Stimulated activated effector memory CD8-positive, alpha-beta T cell treated with anti-CD3 and anti-CD28 coated beads, Interleukin-12 subunit alpha, Interleukin-12 subunit beta, amount 100 ng/mL, for 72 hours (primary cell): ENCODE data around the gene HLA-G.
"Not testable (repeated sequence)": the region's sequence is repeated elsewhere in the genome, so short reads cannot be mapped to it uniquely, and the experiment has no call there.

ENCODE experiments used
- ATAC-seq: fragments of 150-1000 bp; cut with Tn5 transposase; 2 replicates; pipeline ENCODE4 v1.10.0; 2021
- DNase-seq, 2 donors: peaks; one replicate each; pipeline ENCODE4 v3.0.0; 2021 to 2022; ENCODE audit warnings: low spot score in 2 of 2
- H3K27ac Mint-ChIP-seq: one replicate; pipeline ENCODE4 v1.8.0; 2022; ENCODE audit warnings: mild to moderate bottlenecking, mixed read lengths
- H3K36me3 Mint-ChIP-seq: one replicate; pipeline ENCODE4 v1.8.0; 2022; ENCODE audit warnings: mild to moderate bottlenecking, mixed read lengths
- H3K4me1 Mint-ChIP-seq: one replicate; pipeline ENCODE4 v1.8.0; 2022; ENCODE audit warnings: mixed read lengths
- H3K4me3 Mint-ChIP-seq: one replicate; pipeline ENCODE4 v1.8.0; 2022; ENCODE audit warnings: mild to moderate bottlenecking, mixed read lengths
- H3K9me3 Mint-ChIP-seq: one replicate; pipeline ENCODE4 v1.8.0; 2022; ENCODE audit warnings: mixed read lengths

Gene HLA-G

GRCh38 chr6:29839917-29840316 is 12.3 kb downstream of the HLA-G start:
- no peak for ATAC-seq
- DNase-seq, result no peak
- no peaks in the 10 kb centered on the region for H3K4me1 Mint-ChIP-seq
- H3K4me3 Mint-ChIP-seq, result no peak overlapping the region
- H3K9me3 Mint-ChIP-seq, result no peaks in the 10 kb centered on the region
- H3K27ac Mint-ChIP-seq, result no peak overlapping the region
- no peaks in the 10 kb centered on the region for H3K36me3 Mint-ChIP-seq

- ATAC-seq (no peak), DNase-seq (no peak)
- Mint-ChIP-seq H3K27ac (no peak overlapping the region), H3K36me3 (no peaks in the 10 kb centered on the region), H3K9me3 (no peaks in the 10 kb centered on the region), H3K4me1 (peaks cover 7% of the 10 kb centered on the region), H3K4me3 (no peak overlapping the region)
Observed at GRCh38 chr6:29841030-29841429, 13.4 kb downstream of the HLA-G start.

- no peak overlapping the region for H3K4me3 Mint-ChIP-seq
- H3K9me3 Mint-ChIP-seq, result no peaks in the 10 kb centered on the region
- peaks cover 25% of the 10 kb centered on the region for H3K4me1 Mint-ChIP-seq
- DNase-seq (peak in 1 of 2 donors; percentile 62), ATAC-seq (peak; percentile 88)
- no peaks in the 10 kb centered on the region for H3K36me3 Mint-ChIP-seq
- no peak overlapping the region for H3K27ac Mint-ChIP-seq
Observed at GRCh38 chr6:29845405-29846006, 17.9 kb downstream of the HLA-G start.

- peak overlapping the region; percentile 32 for H3K4me3 Mint-ChIP-seq
- ATAC-seq (peak; percentile 84), DNase-seq (peak; percentile 85 to 90)
- H3K9me3 Mint-ChIP-seq, result no peaks in the 10 kb centered on the region
- H3K36me3 Mint-ChIP-seq, result no peaks in the 10 kb centered on the region
- no peak overlapping the region for H3K27ac Mint-ChIP-seq
- peaks cover 25% of the 10 kb centered on the region for H3K4me1 Mint-ChIP-seq
Observed at GRCh38 chr6:29847871-29848630, 20.4 kb downstream of the HLA-G start.

- H3K9me3 Mint-ChIP-seq, result no peaks in the 10 kb centered on the region
- peaks cover 25% of the 10 kb centered on the region for H3K4me1 Mint-ChIP-seq
- DNase-seq (no peak), ATAC-seq (no peak)
- H3K4me3 Mint-ChIP-seq, result peak overlapping the region; percentile 63
- H3K36me3 Mint-ChIP-seq, result no peaks in the 10 kb centered on the region
- no peak overlapping the region for H3K27ac Mint-ChIP-seq
Observed at GRCh38 chr6:29850011-29850553, 22.5 kb downstream of the HLA-G start.

GRCh38 chr6:29851190-29851589 is 23.6 kb downstream of the HLA-G start:
- Mint-ChIP-seq H3K9me3 (no peaks in the 10 kb centered on the region), H3K4me3 (no peak overlapping the region), H3K27ac (no peak overlapping the region), H3K36me3 (no peaks in the 10 kb centered on the region), H3K4me1 (peaks cover 19% of the 10 kb centered on the region)
- ATAC-seq (no peak), DNase-seq (no peak)

GRCh38 chr6:29853245-29853644 is 25.6 kb downstream of the HLA-G start:
- DNase-seq (no peak), ATAC-seq (no peak)
- Mint-ChIP-seq H3K4me1 (peaks cover 12% of the 10 kb centered on the region), H3K27ac (no peak overlapping the region), H3K9me3 (no peaks in the 10 kb centered on the region), H3K36me3 (no peaks in the 10 kb centered on the region), H3K4me3 (no peak overlapping the region)

- Mint-ChIP-seq H3K36me3 (no peaks in the 10 kb centered on the region), H3K4me1 (no peaks in the 10 kb centered on the region), H3K27ac (no peak overlapping the region), H3K4me3 (no peak overlapping the region), H3K9me3 (no peaks in the 10 kb centered on the region)
- ATAC-seq, result no peak
- no peak for DNase-seq
Observed at GRCh38 chr6:29858006-29858405, 30.4 kb downstream of the HLA-G start.

- Mint-ChIP-seq H3K4me3 (no peak overlapping the region), H3K9me3 (no peaks in the 10 kb centered on the region), H3K36me3 (no peaks in the 10 kb centered on the region), H3K4me1 (no peaks in the 10 kb centered on the region), H3K27ac (no peak overlapping the region)
- no peak for ATAC-seq
- no peak for DNase-seq
Observed at GRCh38 chr6:29861521-29862255, 34.1 kb downstream of the HLA-G start.

GRCh38 chr6:29864037-29864810 is 36.6 kb downstream of the HLA-G start:
- DNase-seq (no peak), ATAC-seq (no peak)
- Mint-ChIP-seq H3K9me3 (no peaks in the 10 kb centered on the region), H3K36me3 (no peaks in the 10 kb centered on the region), H3K27ac (no peak overlapping the region), H3K4me1 (no peaks in the 10 kb centered on the region), H3K4me3 (no peak overlapping the region)

- Mint-ChIP-seq H3K4me3 (no peak overlapping the region), H3K4me1 (no peaks in the 10 kb centered on the region), H3K9me3 (no peaks in the 10 kb centered on the region), H3K36me3 (no peaks in the 10 kb centered on the region), H3K27ac (no peak overlapping the region)
- DNase-seq, result no peak
- no peak for ATAC-seq
Observed at GRCh38 chr6:29865631-29866030, 38.0 kb downstream of the HLA-G start.

- Mint-ChIP-seq H3K9me3 (no peaks in the 10 kb centered on the region), H3K4me3 (no peak overlapping the region), H3K36me3 (no peaks in the 10 kb centered on the region), H3K4me1 (no peaks in the 10 kb centered on the region), H3K27ac (no peak overlapping the region)
- no peak for ATAC-seq
- no peak for DNase-seq
Observed at GRCh38 chr6:29870104-29870503, 42.5 kb downstream of the HLA-G start.

GRCh38 chr6:29872791-29873190 is 45.2 kb downstream of the HLA-G start:
- Mint-ChIP-seq H3K4me1 (no peaks in the 10 kb centered on the region), H3K4me3 (no peak overlapping the region), H3K27ac (no peak overlapping the region), H3K9me3 (no peaks in the 10 kb centered on the region), H3K36me3 (no peaks in the 10 kb centered on the region)
- DNase-seq, result no peak
- no peak for ATAC-seq

GRCh38 chr6:29875257-29875656 is 47.6 kb downstream of the HLA-G start:
- no peak for ATAC-seq
- no peak for DNase-seq
- Mint-ChIP-seq H3K27ac (no peak overlapping the region), H3K4me1 (no peaks in the 10 kb centered on the region), H3K9me3 (no peaks in the 10 kb centered on the region), H3K4me3 (no peak overlapping the region), H3K36me3 (no peaks in the 10 kb centered on the region)

- H3K36me3 Mint-ChIP-seq, H3K27ac Mint-ChIP-seq, H3K4me1 Mint-ChIP-seq, H3K9me3 Mint-ChIP-seq, H3K4me3 Mint-ChIP-seq, ATAC-seq, DNase-seq: not testable (repeated sequence)
Observed at GRCh38 chr6:29875734-29876133, 48.1 kb downstream of the HLA-G start.
